ENCODE data around the gene CEP72. TPM values are rescaled to one million over a fixed set of nuclear protein-coding genes. Genes with fewer than 3 reads are reported as not detected.

CEP72 gene
- total and polyA plus RNA-seq, 2 of the 13 experiments (the other 11 are each of a cell fraction or from before 2014, with no cell fraction given) = 3.4 to 9.4 TPM

GRCh38 chr5:655406-655805 is 43.3 kb downstream of the CEP72 start:
- no peaks in the 10 kb centered on the region for H3K27me3 ChIP-seq (ENCODE audit: control insufficient read depth in 1 of 2, insufficient read depth in 2 of 2, low read length in 2 of 2)
- no peak overlapping the region for H3K9ac ChIP-seq (ENCODE audit: insufficient read depth, low read depth, low read length)
- no peaks in the 10 kb centered on the region for H3K79me2 ChIP-seq (ENCODE audit: insufficient read depth, low read length)
- no peaks in the 10 kb centered on the region for H3K9me3 ChIP-seq (ENCODE audit: low read length)
- H3K4me1 ChIP-seq (ENCODE audit: insufficient read depth, low read length) = no peaks in the 10 kb centered on the region
- WGBS (ENCODE audit: low lambda C conversion rate) = 98% methylated on average over 13 of the region's 13 CpGs
- peaks cover 8 to 52% of the 10 kb centered on the region in 2 experiments for H3K36me3 ChIP-seq (replicated peaks in 1 of 2; ENCODE audit: control insufficient read depth in 1 of 2, insufficient read depth in 2 of 2, low read length in 2 of 2)
- no peak overlapping the region for H3K4me2 ChIP-seq (ENCODE audit: low read depth, low read length)
- TF ChIP-seq ZMYM4 (CRISPR knock-in tag; IDR thresholded peaks at IDR 0.05) (no peak), TFDP2 (CRISPR knock-in tag; IDR thresholded peaks at IDR 0.05) (no peak), ARNT2 (CRISPR knock-in tag; IDR thresholded peaks at IDR 0.05; ENCODE audit: low read depth) (no peak), ARHGAP35 (CRISPR knock-in tag; IDR thresholded peaks at IDR 0.05; ENCODE audit: borderline replicate concordance) (no peak), ZNF354B (CRISPR knock-in tag; IDR thresholded peaks at IDR 0.05) (no peak), U2AF2 (IDR thresholded peaks at IDR 0.05; ENCODE audit: low read depth, low read length) (no peak), ZNF468 (CRISPR knock-in tag; IDR thresholded peaks at IDR 0.05) (no peak), AGO2 (optimal IDR thresholded peaks at IDR 0.05; ENCODE audit: low read depth, low read length) (no peak), AFF4 (CRISPR knock-in tag; IDR thresholded peaks at IDR 0.05) (no peak), POLR2AphosphoS2 (IDR thresholded peaks at IDR 0.05; ENCODE audit: low read depth, low read length) (no peak)
- ChIA-PET CTCF (ENCODE audit: low intra/inter-chr PET ratio, low total read pairs) (no interaction called here), POLR2A (no interaction called here)
- no peaks in the 10 kb centered on the region for H4K20me1 ChIP-seq (ENCODE audit: insufficient read depth, low read length)
- no peak overlapping the region for H2AFZ ChIP-seq (ENCODE audit: low read length)
- no peak overlapping the region for H3K27ac ChIP-seq (ENCODE audit: extremely low read length, insufficient read depth, low read length)
- ATAC-seq (no peak), FAIRE-seq (no peak), DNase-seq (ENCODE audit: low spot score) (no peak)
- no TSS peak for BruUV-seq (replicated peaks)
- no peak overlapping the region for H3K4me3 ChIP-seq (replicated peaks in 1 of 3; ENCODE audit: insufficient read depth in 1 of 3, low read depth in 2 of 3, low read length in 3 of 3)
- in situ Hi-C loops (cut with HindIII; ENCODE audit: extremely low pct_ligation_motif_present, low pct_unique_long_range_greater_than_20kb) = no loop called here
- intact Hi-C loops (cut with micrococcal nuclease; ENCODE audit: unreplicated experiment) = no loop called here

All from HepG2 (cell line).